MM.1S (cell line): Measurements from ENCODE around the gene WSCD1.

Experiments used
- CTCF ChIP-seq: fragments of 300-600 bp; sonication (generic); IDR thresholded peaks from 2 replicates; pipeline ENCODE4 v1.5.1; 2016; ENCODE audit warnings: antibody characterized with exemption, low read length, mixed read lengths
- EZH2 ChIP-seq: fragments of 300-600 bp; sonication (generic); optimal IDR thresholded peaks from 2 replicates; pipeline ENCODE3; 2017; ENCODE audit warnings: low read depth, mild to moderate bottlenecking, antibody characterized with exemption, low read length, mixed read lengths
- EZH2phosphoT487 ChIP-seq: fragments of 300-600 bp; sonication (generic); IDR thresholded peaks from 2 replicates; pipeline ENCODE4 v1.6.1; 2018; ENCODE audit warnings: antibody characterized with exemption, low read length

GRCh38 chr17:6124856-6125255 lies 54.7 kb downstream of the WSCD1 start:
- no peak for TF ChIP-seq CTCF
- TF ChIP-seq EZH2, result no peak
- TF ChIP-seq EZH2phosphoT487, result no peak
